A673 (cell line): Measurements from ENCODE around the gene KRT33B. TPM values are rescaled to one million over a fixed set of nuclear protein-coding genes. Genes with fewer than 3 reads are reported as not detected.

Experiments used
- BruUV-seq: library from RNA; stranded (reverse); fragments of 400-500 nt; replicated peaks from 2 replicates; lab custom pipeline; 2021; lab: Mats Ljungman, UMichigan
- CTCF ChIA-PET: fragments of 300-600 bp; sonication (Branson Sonifier 250); formaldehyde crosslinking; loops from one replicate; lab custom pipeline; 2022; ENCODE audit warnings: antibody characterized with exemption; lab: Charles Lee
- POLR2A ChIA-PET: fragments of 300-600 bp; sonication (Branson Sonifier 250); formaldehyde crosslinking; loops from one replicate; lab custom pipeline; 2022; ENCODE audit warnings: antibody characterized with exemption; ENCODE audit not compliant: low non-redundant PET; lab: Charles Lee
- DNase-seq: peaks from one replicate; pipeline ENCODE4 v3.0.0-alpha.2; 2015; ENCODE audit warnings: low spot score
- H3K27ac ChIP-seq: fragments of 200-600 bp; sonication (generic); 2 replicates; pipeline ENCODE4 v1.5.1; 2016; ENCODE audit warnings: mixed run types, low read depth, mild to moderate bottlenecking, mixed read lengths, antibody characterized with exemption, low read length; ENCODE audit not compliant: poor library complexity, severe bottlenecking
- H3K27me3 ChIP-seq: fragments of 200-600 bp; sonication (generic); replicated peaks from 2 replicates; pipeline ENCODE4 v1.6.1; 2017; ENCODE audit warnings: mixed run types, low read depth, mild to moderate bottlenecking, mixed read lengths, antibody characterized with exemption, low read length; ENCODE audit not compliant: insufficient read depth, poor library complexity
- H3K36me3 ChIP-seq: fragments of 200-600 bp; sonication (generic); 2 replicates; pipeline ENCODE4 v1.6.1; 2016; ENCODE audit warnings: mixed run types, mild to moderate bottlenecking, mixed read lengths, antibody characterized with exemption, low read length; ENCODE audit not compliant: insufficient read depth, poor library complexity, severe bottlenecking
- H3K4me1 ChIP-seq: fragments of 200-600 bp; sonication (generic); 2 replicates; pipeline ENCODE4 v1.6.1; 2017; ENCODE audit warnings: mixed run types, mild to moderate bottlenecking, mixed read lengths, antibody characterized with exemption, low read length; ENCODE audit not compliant: insufficient read depth, poor library complexity, severe bottlenecking
- H3K4me3 ChIP-seq: fragments of 200-600 bp; sonication (generic); 2 replicates; pipeline ENCODE4 v1.5.1; 2016; ENCODE audit warnings: low read depth, mixed run types, mild to moderate bottlenecking, mixed read lengths, low read length; ENCODE audit not compliant: poor library complexity, severe bottlenecking
- H3K9me3 ChIP-seq: fragments of 200-600 bp; sonication (generic); 2 replicates; pipeline ENCODE4 v1.6.1; 2016; ENCODE audit warnings: mixed run types, low read depth, mild to moderate bottlenecking, mixed read lengths, antibody characterized with exemption, low read length; ENCODE audit not compliant: poor library complexity, severe bottlenecking
- EZH2 ChIP-seq: fragments of 200-600 bp; sonication (generic); IDR thresholded peaks from 2 replicates; pipeline ENCODE4 v1.6.1; 2017; ENCODE audit warnings: borderline replicate concordance, low read depth, mild to moderate bottlenecking, mixed read lengths, antibody characterized with exemption, low read length; ENCODE audit not compliant: poor library complexity, severe bottlenecking
- intact Hi-C: fragments of 100-400 bp; cut with micrococcal nuclease; formaldehyde crosslinking; loops from one replicate; pipeline ENCODE4 v1.10.0; 2022; ENCODE audit not compliant: unreplicated experiment
- total RNA-seq: library from RNA; stranded (reverse); gene quantifications from 2 replicates; pipeline ENCODE4 v1.2.3, GENCODE V29; 2021
- TF ChIP-seq, protein P1 (sequence below): fragments of 300-800, 200-600 bp; sonication (generic); conservative IDR thresholded peaks from 2 replicates; pipeline ENCODE4 v1.5.1; 2017; ENCODE audit warnings: low read depth, mild to moderate bottlenecking, antibody characterized with exemption, low read length, moderate library complexity, mixed read lengths

The KRT33B gene
- total RNA-seq, 1 experiment from 2014 or later = not detected

- TF ChIP-seq, protein P1, sequence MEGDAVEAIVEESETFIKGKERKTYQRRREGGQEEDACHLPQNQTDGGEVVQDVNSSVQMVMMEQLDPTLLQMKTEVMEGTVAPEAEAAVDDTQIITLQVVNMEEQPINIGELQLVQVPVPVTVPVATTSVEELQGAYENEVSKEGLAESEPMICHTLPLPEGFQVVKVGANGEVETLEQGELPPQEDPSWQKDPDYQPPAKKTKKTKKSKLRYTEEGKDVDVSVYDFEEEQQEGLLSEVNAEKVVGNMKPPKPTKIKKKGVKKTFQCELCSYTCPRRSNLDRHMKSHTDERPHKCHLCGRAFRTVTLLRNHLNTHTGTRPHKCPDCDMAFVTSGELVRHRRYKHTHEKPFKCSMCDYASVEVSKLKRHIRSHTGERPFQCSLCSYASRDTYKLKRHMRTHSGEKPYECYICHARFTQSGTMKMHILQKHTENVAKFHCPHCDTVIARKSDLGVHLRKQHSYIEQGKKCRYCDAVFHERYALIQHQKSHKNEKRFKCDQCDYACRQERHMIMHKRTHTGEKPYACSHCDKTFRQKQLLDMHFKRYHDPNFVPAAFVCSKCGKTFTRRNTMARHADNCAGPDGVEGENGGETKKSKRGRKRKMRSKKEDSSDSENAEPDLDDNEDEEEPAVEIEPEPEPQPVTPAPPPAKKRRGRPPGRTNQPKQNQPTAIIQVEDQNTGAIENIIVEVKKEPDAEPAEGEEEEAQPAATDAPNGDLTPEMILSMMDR = no peak
- no peak for TF ChIP-seq EZH2
These were observed 29.9 kb downstream of the KRT33B start for GRCh38 chr17:41339571-41340172.

GRCh38 chr17:41338961-41339485 is 30.6 kb downstream of the KRT33B start:
- ChIA-PET POLR2A (no interaction called here), CTCF (no interaction called here)
- peaks cover 12% of the 10 kb centered on the region for H3K4me1 ChIP-seq
- no peaks in the 10 kb centered on the region for H3K9me3 ChIP-seq
- no peaks in the 10 kb centered on the region for H3K36me3 ChIP-seq
- no peak for DNase-seq
- H3K27me3 ChIP-seq = no peaks in the 10 kb centered on the region
- intact Hi-C loops = no loop called here
- no peak overlapping the region for H3K4me3 ChIP-seq
- BruUV-seq = no TSS peak
- no peak overlapping the region for H3K27ac ChIP-seq
- TF ChIP-seq, protein P1 = no peak
- no peak for TF ChIP-seq EZH2

More at GRCh38 chr17:41339571-41340172, 29.9 kb downstream of the KRT33B start:
- Histone ChIP-seq H3K4me1 (peaks cover 12% of the 10 kb centered on the region), H3K36me3 (no peaks in the 10 kb centered on the region), H3K27ac (no peak overlapping the region), H3K4me3 (no peak overlapping the region), H3K27me3 (no peaks in the 10 kb centered on the region), H3K9me3 (no peaks in the 10 kb centered on the region)
- ChIA-PET POLR2A (no interaction called here), CTCF (no interaction called here)
- no peak for DNase-seq
- BruUV-seq = no TSS peak
- intact Hi-C loops = no loop called here

DNA sequence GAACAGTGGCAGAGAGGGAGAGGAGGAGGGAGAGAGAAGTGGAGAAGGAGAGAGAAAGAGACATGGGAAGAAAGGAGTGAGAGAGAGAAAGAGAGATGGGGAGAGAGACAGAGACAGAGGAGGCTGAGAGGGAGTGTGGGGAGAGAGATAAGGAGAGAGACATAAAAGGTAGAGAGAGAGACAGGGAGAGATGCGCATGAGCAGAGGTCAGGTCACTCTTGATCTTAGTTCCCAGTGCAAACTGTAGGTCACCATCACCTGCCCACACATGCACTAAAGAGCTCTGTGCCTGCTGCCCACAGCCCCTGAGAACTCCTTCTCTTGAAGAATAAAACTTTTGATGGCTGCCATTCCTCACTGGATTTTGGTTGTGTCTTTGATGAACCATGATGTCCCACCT is 33.9 kb downstream of the KRT33B start:
- Histone ChIP-seq H3K4me3 (no peak overlapping the region), H3K9me3 (no peaks in the 10 kb centered on the region), H3K4me1 (peaks cover 12% of the 10 kb centered on the region), H3K27ac (no peak overlapping the region), H3K27me3 (no peaks in the 10 kb centered on the region), H3K36me3 (no peaks in the 10 kb centered on the region)
- no peak for DNase-seq
- ChIA-PET CTCF (no interaction called here), POLR2A (no interaction called here)
- intact Hi-C loops = no loop called here
- no TSS peak for BruUV-seq
- no peak for TF ChIP-seq EZH2
- TF ChIP-seq, protein P1 = no peak
